ENCODE results near the gene TMEM108.

The TMEM108 gene

DNA sequence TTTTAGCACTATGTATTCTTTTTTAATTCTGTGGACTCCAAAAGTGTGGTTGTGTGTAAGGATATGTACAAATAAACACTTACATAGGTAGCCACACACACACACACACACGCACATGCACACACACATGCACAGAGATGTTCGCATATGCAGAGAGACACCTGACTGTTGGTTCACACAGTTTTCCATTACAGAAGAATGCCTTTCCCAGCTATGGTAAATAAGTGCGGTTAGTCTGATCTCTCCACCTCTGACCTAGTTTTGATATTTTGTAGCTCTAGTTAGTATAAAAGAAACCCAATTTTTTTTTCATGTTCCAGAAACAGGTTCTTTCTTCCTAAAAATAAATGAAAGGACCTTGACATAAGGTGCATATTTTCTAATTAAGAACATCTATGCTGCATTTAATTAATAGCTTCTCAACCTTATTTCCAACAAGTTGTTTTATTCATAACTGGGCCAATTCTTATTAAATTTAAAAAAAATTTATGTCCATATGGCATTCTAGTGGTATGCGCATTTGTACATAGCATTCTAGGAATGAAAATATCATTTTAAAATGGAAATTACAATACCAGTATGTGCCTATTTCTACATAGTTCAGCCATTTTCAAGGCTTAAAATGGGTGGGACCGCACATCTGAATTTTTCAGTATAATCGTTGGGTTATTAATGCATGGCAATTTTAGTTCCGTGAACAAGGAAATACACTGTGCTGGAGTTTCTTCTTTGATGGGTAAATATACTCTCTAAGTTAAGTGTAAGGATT is 27.2 kb downstream of the TMEM108 start:
- H3K9me3 ChIP-seq (ENCODE audit: low read length) = no peaks in the 10 kb centered on the region
- H3K27me3 ChIP-seq (ENCODE audit: insufficient read depth, low read length) = no peaks in the 10 kb centered on the region
- H3K4me3 ChIP-seq (ENCODE audit: low read length) = no peak overlapping the region
- no peaks in the 10 kb centered on the region for H3K4me1 ChIP-seq (ENCODE audit: insufficient read depth, low read length)
- H3K36me3 ChIP-seq (ENCODE audit: insufficient read depth, low read length) = no peaks in the 10 kb centered on the region
- H2AFZ ChIP-seq (ENCODE audit: low read depth, low read length) = no peak overlapping the region

DNA sequence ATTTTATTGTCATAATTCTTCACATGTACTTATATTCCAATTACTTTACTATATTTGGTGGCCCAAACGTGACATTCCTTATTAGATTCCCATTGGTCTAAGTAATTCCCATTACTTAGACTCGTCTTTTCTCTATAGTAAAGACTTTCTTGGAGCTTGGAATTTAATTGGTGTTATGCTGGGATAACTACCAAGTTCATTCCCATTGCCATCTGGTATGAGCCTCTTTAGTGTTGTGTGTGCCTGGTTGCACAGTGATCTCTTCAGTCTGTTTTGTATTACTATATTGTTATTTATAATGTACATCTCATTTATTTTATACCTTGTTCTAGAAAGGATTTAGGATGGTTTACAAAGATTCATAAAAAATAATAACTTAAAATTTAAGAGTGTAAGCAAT is 27.8 kb downstream of the TMEM108 start:
- Histone ChIP-seq H3K9me3 (ENCODE audit: low read length) (no peaks in the 10 kb centered on the region), H2AFZ (ENCODE audit: low read depth, low read length) (no peak overlapping the region), H3K27me3 (ENCODE audit: insufficient read depth, low read length) (no peaks in the 10 kb centered on the region), H3K4me3 (ENCODE audit: low read length) (no peak overlapping the region), H3K36me3 (ENCODE audit: insufficient read depth, low read length) (no peaks in the 10 kb centered on the region), H3K4me1 (ENCODE audit: insufficient read depth, low read length) (no peaks in the 10 kb centered on the region)

DNA sequence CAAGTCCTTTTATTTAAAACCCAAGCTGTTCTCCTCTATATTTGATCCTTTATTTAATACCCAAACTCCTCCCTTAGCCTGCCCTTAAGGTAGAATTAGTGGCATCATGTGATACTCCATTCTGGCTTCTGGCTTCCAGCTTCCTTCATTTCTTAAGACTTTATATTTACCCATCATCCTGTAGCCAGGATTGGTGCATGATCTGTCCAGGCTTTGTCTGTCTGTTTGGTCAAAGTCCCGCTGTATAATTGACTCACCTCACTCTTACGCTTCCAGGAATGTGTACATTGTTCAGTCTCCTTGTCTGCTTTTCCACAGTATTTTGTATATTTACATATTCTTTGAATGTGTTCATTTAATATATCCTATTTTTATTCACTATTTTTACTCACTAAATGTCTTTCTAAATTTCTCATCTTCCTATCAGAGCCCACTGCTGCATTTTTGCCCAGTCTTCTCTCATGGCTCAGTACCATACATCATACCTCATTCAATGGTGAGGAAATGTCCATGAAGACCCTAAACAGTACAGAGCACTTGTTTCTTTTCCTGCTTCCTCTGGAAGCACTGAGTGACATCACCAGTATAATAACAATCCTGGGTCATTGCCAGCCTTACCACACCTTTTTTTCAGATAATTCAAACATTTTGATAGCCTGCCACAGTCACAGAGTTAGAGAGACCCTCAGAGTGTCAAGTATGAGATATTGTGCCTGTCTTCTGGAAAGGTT is 31.5 kb downstream of the TMEM108 start:
- Histone ChIP-seq H3K27me3 (ENCODE audit: insufficient read depth, low read length) (no peaks in the 10 kb centered on the region), H2AFZ (ENCODE audit: low read depth, low read length) (no peak overlapping the region), H3K36me3 (ENCODE audit: insufficient read depth, low read length) (no peaks in the 10 kb centered on the region), H3K4me3 (ENCODE audit: low read length) (no peak overlapping the region), H3K4me1 (ENCODE audit: insufficient read depth, low read length) (no peaks in the 10 kb centered on the region), H3K9me3 (ENCODE audit: low read length) (no peaks in the 10 kb centered on the region)

- no peaks in the 10 kb centered on the region for H3K9me3 ChIP-seq (ENCODE audit: low read length)
- H3K4me1 ChIP-seq (ENCODE audit: insufficient read depth, low read length) = no peaks in the 10 kb centered on the region
- H2AFZ ChIP-seq (ENCODE audit: low read depth, low read length) = no peak overlapping the region
- H3K36me3 ChIP-seq (ENCODE audit: insufficient read depth, low read length) = no peaks in the 10 kb centered on the region
- no peak overlapping the region for H3K4me3 ChIP-seq (ENCODE audit: low read length)
- no peaks in the 10 kb centered on the region for H3K27me3 ChIP-seq (ENCODE audit: insufficient read depth, low read length)
These were observed 36.8 kb downstream of the TMEM108 start for GRCh38 chr3:133074977-133075376.

- H2AFZ ChIP-seq (ENCODE audit: low read depth, low read length) = no peak overlapping the region
These were observed 39.5 kb downstream of the TMEM108 start for GRCh38 chr3:133077688-133078087.

DNA sequence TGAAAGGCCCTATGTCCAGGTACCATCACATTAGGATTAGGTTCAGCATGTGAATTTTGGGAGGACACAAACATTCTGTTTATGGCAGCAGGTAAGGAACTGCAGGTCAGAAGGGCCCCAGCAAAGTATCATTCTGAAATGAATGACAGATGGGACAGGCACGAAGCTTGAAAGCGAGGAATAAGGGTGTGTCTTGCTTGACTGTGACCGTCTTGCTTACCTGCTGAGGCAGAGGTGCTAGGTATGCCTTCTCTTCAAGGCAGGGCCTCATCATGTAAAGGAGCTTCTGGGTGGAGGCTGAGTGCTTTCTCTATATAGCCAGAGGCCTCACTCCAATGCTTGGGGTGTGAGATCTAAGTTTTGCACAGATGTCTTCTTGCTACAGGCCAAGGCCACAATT is 41.4 kb downstream of the TMEM108 start:
- Histone ChIP-seq H3K36me3 (ENCODE audit: insufficient read depth, low read length) (no peaks in the 10 kb centered on the region), H3K4me1 (ENCODE audit: insufficient read depth, low read length) (no peaks in the 10 kb centered on the region), H3K27me3 (ENCODE audit: insufficient read depth, low read length) (no peaks in the 10 kb centered on the region), H3K4me3 (ENCODE audit: low read length) (no peak overlapping the region), H3K9me3 (ENCODE audit: low read length) (no peaks in the 10 kb centered on the region), H2AFZ (ENCODE audit: low read depth, low read length) (no peak overlapping the region)

More at GRCh38 chr3:133077688-133078087, 39.5 kb downstream of the TMEM108 start:
- H3K27me3 ChIP-seq (ENCODE audit: insufficient read depth, low read length) = no peaks in the 10 kb centered on the region
- no peaks in the 10 kb centered on the region for H3K9me3 ChIP-seq (ENCODE audit: low read length)
- H3K4me1 ChIP-seq (ENCODE audit: insufficient read depth, low read length) = no peaks in the 10 kb centered on the region
- no peak overlapping the region for H3K4me3 ChIP-seq (ENCODE audit: low read length)
- no peaks in the 10 kb centered on the region for H3K36me3 ChIP-seq (ENCODE audit: insufficient read depth, low read length)

DNA sequence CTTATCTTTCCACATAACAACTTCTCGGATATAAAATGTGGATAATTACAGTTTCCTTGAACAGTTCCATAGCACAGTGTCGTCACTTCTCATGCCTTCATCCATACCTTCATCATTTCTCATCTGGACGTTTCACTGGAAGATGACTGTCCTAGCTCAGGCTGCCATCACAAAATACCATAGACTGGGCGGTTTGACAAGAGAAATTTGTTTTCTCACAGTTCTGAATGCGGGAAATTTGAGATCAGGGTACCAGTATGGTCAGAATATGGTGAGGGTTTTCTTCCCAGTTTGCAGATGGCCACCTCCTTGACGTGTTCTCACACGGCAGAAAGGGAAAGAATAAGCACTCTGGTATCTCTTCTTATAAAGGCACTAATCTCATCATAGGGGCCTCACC is 42.8 kb downstream of the TMEM108 start:
- no peak overlapping the region for H2AFZ ChIP-seq (ENCODE audit: low read depth, low read length)
- no peaks in the 10 kb centered on the region for H3K9me3 ChIP-seq (ENCODE audit: low read length)
- H3K36me3 ChIP-seq (ENCODE audit: insufficient read depth, low read length) = no peaks in the 10 kb centered on the region
- H3K27me3 ChIP-seq (ENCODE audit: insufficient read depth, low read length) = no peaks in the 10 kb centered on the region
- no peaks in the 10 kb centered on the region for H3K4me1 ChIP-seq (ENCODE audit: insufficient read depth, low read length)
- no peak overlapping the region for H3K4me3 ChIP-seq (ENCODE audit: low read length)

GRCh38 chr3:133083395-133083794 is 45.2 kb downstream of the TMEM108 start:
- H3K36me3 ChIP-seq (ENCODE audit: insufficient read depth, low read length) = no peaks in the 10 kb centered on the region
- H2AFZ ChIP-seq (ENCODE audit: low read depth, low read length) = no peak overlapping the region
- H3K4me3 ChIP-seq (ENCODE audit: low read length) = no peak overlapping the region
- H3K4me1 ChIP-seq (ENCODE audit: insufficient read depth, low read length) = no peaks in the 10 kb centered on the region
- no peaks in the 10 kb centered on the region for H3K9me3 ChIP-seq (ENCODE audit: low read length)
- no peaks in the 10 kb centered on the region for H3K27me3 ChIP-seq (ENCODE audit: insufficient read depth, low read length)

DNA sequence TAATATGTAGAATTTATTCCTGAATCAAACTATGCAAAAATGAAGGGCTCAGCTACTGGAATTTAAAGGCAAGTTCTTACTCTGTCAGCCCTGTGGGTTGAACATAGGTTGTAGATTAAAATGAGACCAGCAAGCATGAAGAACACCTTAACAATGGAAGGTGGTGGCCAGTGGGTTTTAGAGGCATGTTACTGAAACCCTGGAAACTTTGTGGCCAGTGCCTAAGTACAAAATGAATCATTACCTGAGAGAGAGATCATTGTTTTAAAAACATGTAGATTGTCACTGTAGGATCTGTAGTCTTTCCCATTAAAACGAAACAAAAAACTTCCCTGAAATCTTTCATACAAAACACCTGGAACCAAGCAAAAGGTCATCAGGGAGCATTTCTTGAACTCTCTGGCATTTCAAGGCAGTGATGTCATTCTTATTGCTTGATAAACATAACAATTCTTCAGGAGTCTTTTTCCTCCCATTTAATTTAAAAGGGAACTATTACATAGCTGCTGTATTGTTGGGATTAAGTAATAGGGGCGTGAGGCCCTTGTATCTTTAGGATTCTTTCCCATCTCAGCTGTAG is 51.8 kb downstream of the TMEM108 start:
- H3K4me3 ChIP-seq (ENCODE audit: low read length) = no peak overlapping the region
- H3K9me3 ChIP-seq (ENCODE audit: low read length) = no peaks in the 10 kb centered on the region
- no peaks in the 10 kb centered on the region for H3K27me3 ChIP-seq (ENCODE audit: insufficient read depth, low read length)
- H3K36me3 ChIP-seq (ENCODE audit: insufficient read depth, low read length) = no peaks in the 10 kb centered on the region
- no peaks in the 10 kb centered on the region for H3K4me1 ChIP-seq (ENCODE audit: insufficient read depth, low read length)
- no peak overlapping the region for H2AFZ ChIP-seq (ENCODE audit: low read depth, low read length)

DNA sequence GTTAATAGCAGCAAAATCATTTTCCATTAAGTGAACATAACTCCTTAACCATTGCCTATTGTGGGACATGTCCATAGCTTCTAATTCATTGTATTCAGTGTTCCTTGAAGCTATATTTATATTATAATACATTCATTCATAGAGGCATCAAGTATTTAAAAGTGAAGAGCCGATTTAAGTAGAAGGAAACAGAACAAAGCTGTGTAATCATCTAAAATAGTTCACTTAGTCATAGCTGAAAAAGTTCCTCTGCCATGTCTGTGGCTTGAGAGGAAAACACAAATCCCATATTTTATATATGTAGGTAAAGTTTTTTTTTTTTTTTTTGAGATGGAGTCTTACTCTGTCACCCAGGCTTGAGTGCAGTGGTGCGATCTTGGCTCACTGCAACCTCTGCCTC is 54.5 kb downstream of the TMEM108 start:
- H3K4me3 ChIP-seq (ENCODE audit: low read length) = no peak overlapping the region
- no peaks in the 10 kb centered on the region for H3K9me3 ChIP-seq (ENCODE audit: low read length)
- H2AFZ ChIP-seq (ENCODE audit: low read depth, low read length) = no peak overlapping the region
- H3K27me3 ChIP-seq (ENCODE audit: insufficient read depth, low read length) = no peaks in the 10 kb centered on the region
- H3K4me1 ChIP-seq (ENCODE audit: insufficient read depth, low read length) = no peaks in the 10 kb centered on the region
- no peaks in the 10 kb centered on the region for H3K36me3 ChIP-seq (ENCODE audit: insufficient read depth, low read length)

- Histone ChIP-seq H3K27me3 (ENCODE audit: insufficient read depth, low read length) (no peaks in the 10 kb centered on the region), H3K36me3 (ENCODE audit: insufficient read depth, low read length) (no peaks in the 10 kb centered on the region), H3K9me3 (ENCODE audit: low read length) (no peaks in the 10 kb centered on the region), H3K4me3 (ENCODE audit: low read length) (no peak overlapping the region), H2AFZ (ENCODE audit: low read depth, low read length) (no peak overlapping the region), H3K4me1 (ENCODE audit: insufficient read depth, low read length) (no peaks in the 10 kb centered on the region)
These were observed 55.2 kb downstream of the TMEM108 start for GRCh38 chr3:133093366-133093765.

DNA sequence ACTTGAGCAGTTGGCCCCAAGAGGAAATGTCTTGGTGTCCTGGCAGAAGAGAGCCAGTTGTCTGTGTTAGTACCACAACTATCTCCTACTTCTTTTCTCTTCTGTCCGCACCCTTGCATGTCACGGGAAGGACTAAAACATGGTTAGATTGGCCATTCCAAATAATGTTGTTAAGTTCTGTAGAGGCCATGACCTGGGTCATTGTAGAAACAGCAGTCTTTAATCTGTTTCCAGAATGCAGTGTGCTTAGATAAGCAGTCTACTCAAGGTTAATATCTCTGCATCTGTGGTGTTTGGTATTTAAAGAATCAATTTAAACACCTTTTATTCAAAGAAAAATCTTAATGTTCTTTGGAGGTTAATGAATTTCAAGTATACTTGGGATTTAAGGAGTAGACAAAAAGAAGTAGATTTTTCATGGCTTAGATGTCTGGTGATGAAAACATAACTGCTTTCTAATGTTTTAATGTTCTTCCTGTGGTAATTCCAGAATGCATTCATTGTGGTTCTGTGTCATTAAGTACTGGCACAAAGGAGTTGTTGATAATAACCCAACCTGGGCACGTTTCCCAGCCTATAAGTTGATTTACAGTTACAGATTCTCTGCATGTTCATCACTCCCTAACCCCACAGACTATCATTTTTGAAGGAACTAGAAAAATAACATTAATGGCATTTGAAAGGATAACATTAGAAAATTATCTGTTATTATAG is 58.9 kb downstream of the TMEM108 start:
- H3K27me3 ChIP-seq (ENCODE audit: insufficient read depth, low read length) = no peaks in the 10 kb centered on the region
- H3K4me1 ChIP-seq (ENCODE audit: insufficient read depth, low read length) = no peaks in the 10 kb centered on the region
- no peaks in the 10 kb centered on the region for H3K9me3 ChIP-seq (ENCODE audit: low read length)
- no peak overlapping the region for H3K4me3 ChIP-seq (ENCODE audit: low read length)
- H3K36me3 ChIP-seq (ENCODE audit: insufficient read depth, low read length) = no peaks in the 10 kb centered on the region
- no peak overlapping the region for H2AFZ ChIP-seq (ENCODE audit: low read depth, low read length)

- H3K4me3 ChIP-seq (ENCODE audit: low read length) = no peak overlapping the region
- no peaks in the 10 kb centered on the region for H3K4me1 ChIP-seq (ENCODE audit: insufficient read depth, low read length)
- no peaks in the 10 kb centered on the region for H3K27me3 ChIP-seq (ENCODE audit: insufficient read depth, low read length)
- no peaks in the 10 kb centered on the region for H3K36me3 ChIP-seq (ENCODE audit: insufficient read depth, low read length)
- H3K9me3 ChIP-seq (ENCODE audit: low read length) = no peaks in the 10 kb centered on the region
- no peak overlapping the region for H2AFZ ChIP-seq (ENCODE audit: low read depth, low read length)
These were observed 65.5 kb downstream of the TMEM108 start for GRCh38 chr3:133103706-133104105.

All from neuron (in vitro differentiated cells).